Endodermal cell (in vitro differentiated cells): ENCODE data around the gene MYH6. TPM values are rescaled to one million over a fixed set of nuclear protein-coding genes. Genes with fewer than 3 reads are reported as not detected.
A peak's percentile ranks its signal among the peaks of the same experiment; 100 is the strongest.
"Not testable (repeated sequence)": the region's sequence is repeated elsewhere in the genome, so short reads cannot be mapped to it uniquely, and the experiment has no call there.

ENCODE experiments used
- DNase-seq: peaks from one replicate; pipeline ENCODE4 v3.0.0-alpha.2; 2017
- H3K27ac ChIP-seq: 2 replicates; pipeline ENCODE4 v1.5.1; 2013; ENCODE audit warnings: mild to moderate bottlenecking, low read depth, low read length, moderate library complexity
- H3K27me3 ChIP-seq: 2 replicates; pipeline ENCODE4 v1.6.1; 2013; ENCODE audit warnings: mild to moderate bottlenecking, low read length, moderate library complexity; ENCODE audit not compliant: insufficient read depth, control insufficient read depth, poor library complexity, severe bottlenecking
- H3K36me3 ChIP-seq: 2 replicates; pipeline ENCODE4 v1.7.0; 2013; ENCODE audit warnings: mild to moderate bottlenecking, low read length, moderate library complexity; ENCODE audit not compliant: control insufficient read depth, insufficient read depth
- H3K4me1 ChIP-seq: one replicate; pipeline ENCODE4 v1.7.0; 2013; ENCODE audit warnings: low read length; ENCODE audit not compliant: control insufficient read depth, insufficient read depth
- H3K4me3 ChIP-seq: 2 replicates; pipeline ENCODE4 v1.5.1; 2013; ENCODE audit warnings: mild to moderate bottlenecking, low read length, moderate library complexity
- H3K9ac ChIP-seq: 2 replicates; pipeline ENCODE4 v1.6.1; 2013; ENCODE audit warnings: mild to moderate bottlenecking, low read length, moderate library complexity; ENCODE audit not compliant: poor library complexity, severe bottlenecking; ENCODE audit errors: extremely low read depth
- H3K9me3 ChIP-seq: 2 replicates; pipeline ENCODE4 v1.6.1; 2013; ENCODE audit warnings: mild to moderate bottlenecking, low read length, moderate library complexity; ENCODE audit not compliant: control insufficient read depth
- H3K27ac Mint-ChIP-seq: 2 replicates; pipeline ENCODE4 v1.8.0; 2020; ENCODE audit warnings: mixed read lengths
- H3K27me3 Mint-ChIP-seq: 2 replicates; pipeline ENCODE4 v1.8.0; 2021; ENCODE audit warnings: mild to moderate bottlenecking, mixed read lengths; ENCODE audit not compliant: insufficient read depth
- H3K36me3 Mint-ChIP-seq: 2 replicates; pipeline ENCODE4 v1.8.0; 2020; ENCODE audit warnings: low read depth, mixed read lengths
- H3K4me1 Mint-ChIP-seq: 2 replicates; pipeline ENCODE4 v1.8.0; 2020; ENCODE audit warnings: mixed read lengths
- H3K4me3 Mint-ChIP-seq: 2 replicates; pipeline ENCODE4 v1.8.0; 2020; ENCODE audit warnings: mild to moderate bottlenecking, moderate library complexity, mixed read lengths
- H3K9me3 Mint-ChIP-seq: 2 replicates; pipeline ENCODE4 v1.8.0; 2020; ENCODE audit warnings: mild to moderate bottlenecking, mixed read lengths
- CTCF ChIP-seq: fragments of 200-600 bp; sonication (generic); conservative IDR thresholded peaks from 2 replicates; pipeline ENCODE4 v1.5.0; 2021; ENCODE audit warnings: antibody characterized with exemption, mild to moderate bottlenecking
- WGBS, 2 experiments: methylation state at CpG; one replicate each; pipeline versions ENCODE4 v1.1.5 to v1.1.7; 2013; ENCODE audit warnings: missing lambda C conversion rate in 2 of 2, mixed read lengths in 1 of 2; ENCODE audit not compliant: insufficient coverage in 1 of 2, insufficient read length in 1 of 2; 5-methylcytosine and 5-hydroxymethylcytosine counted together
- long read RNA-seq, 4 experiments: library from polyadenylated mRNA in 2 of 4; library from RNA in 1 of 4; library from capped mRNA in 1 of 4; stranded (forward) in 3 of 4; unstranded in 1 of 4; transcript quantifications; one replicate each; pipeline ENCODE4 v2.0.0, GENCODE V29; 2020 to 2021; ENCODE audit warnings: inconsistent platforms in 1 of 4
- polyA plus RNA-seq, 2 experiments: library from polyadenylated mRNA; stranded (reverse); fragments of 50-300 nt; gene quantifications; one replicate each; pipeline ENCODE4 v1.2.3, GENCODE V29; 2013
- total RNA-seq, 2 donors: library from RNA; stranded (reverse); fragmentation: NEBNext Ultra II Directional in 1 of 2; extraction: Animal tissue kit (Norgen Biotek cat#: 25700) in 1 of 2; gene quantifications; 2 replicates in 1 of 2; 3 replicates in 1 of 2; pipeline ENCODE4 v1.2.1, GENCODE V29; 2021

The MYH6 gene
- total RNA-seq = not detected
- polyA plus RNA-seq (2013, experiment 1 of 2) = 0.53 TPM
- 0.70 TPM for polyA plus RNA-seq (2013, experiment 2 of 2)
- long read RNA-seq, experiment 1 = 0 reads
- long read RNA-seq, experiment 2 = 0 reads
- long read RNA-seq, experiment 3 = 0 reads
- long read RNA-seq, experiment 4, partial matches to known transcripts = 0 of 1 reads
- long read RNA-seq, experiment 4, other reads (novel, unspliced or antisense) = 1 of 1 reads

GRCh38 chr14:23407516-23408306 lies at the start of gene MYH6:
Gene MYH6, minus strand, starts transcription at chr14:23408273. Its CDS starts 1,050 bp downstream, at chr14:23407223.
- H3K36me3 ChIP-seq = no peaks in the 10 kb centered on the region
- H3K27ac Mint-ChIP-seq = no peak within 1 kb of the TSS

GRCh38 chr14:23456883-23457586 lies 49.0 kb upstream of the MYH6 start:
- not testable (repeated sequence) for DNase-seq

More at GRCh38 chr14:23407516-23408306, at the start of gene MYH6:
- H3K36me3 Mint-ChIP-seq = no peaks in the 10 kb centered on the region
- Histone ChIP-seq H3K27ac (no peak within 1 kb of the TSS), H3K9me3 (no peaks in the 10 kb centered on the region), H3K4me1 (no peaks in the 10 kb centered on the region), H3K4me3 (no peak within 1 kb of the TSS), H3K9ac (no peak within 1 kb of the TSS), H3K27me3 (peaks cover 8% of the 10 kb centered on the region)
- WGBS, 2 experiments = 85 to 88% methylated on average over 11 to 15 of the region's 15 CpGs
- TF ChIP-seq CTCF = no peak
- no peaks in the 10 kb centered on the region for H3K9me3 Mint-ChIP-seq
- H3K27me3 Mint-ChIP-seq = peaks cover 39% of the 10 kb centered on the region
- no peak for DNase-seq
- H3K4me3 Mint-ChIP-seq = no peak within 1 kb of the TSS
- no peaks in the 10 kb centered on the region for H3K4me1 Mint-ChIP-seq

More at GRCh38 chr14:23456883-23457586, 49.0 kb upstream of the MYH6 start:
- H3K27ac ChIP-seq, H3K4me3 ChIP-seq, H3K27ac Mint-ChIP-seq, H3K4me1 ChIP-seq, H3K36me3 ChIP-seq, H3K27me3 ChIP-seq, H3K9me3 Mint-ChIP-seq, H3K36me3 Mint-ChIP-seq, H3K4me3 Mint-ChIP-seq, H3K9ac ChIP-seq, H3K4me1 Mint-ChIP-seq, H3K9me3 ChIP-seq: not testable (repeated sequence)
- 89 to 90% methylated on average over 10 to 11 of the region's 11 CpGs for WGBS, 2 experiments
- H3K27me3 Mint-ChIP-seq = peaks cover 15% of the 10 kb centered on the region
- TF ChIP-seq CTCF = peak; percentile 71
